ENCODE data around the gene HOXC10.

Gene HOXC10

DNA sequence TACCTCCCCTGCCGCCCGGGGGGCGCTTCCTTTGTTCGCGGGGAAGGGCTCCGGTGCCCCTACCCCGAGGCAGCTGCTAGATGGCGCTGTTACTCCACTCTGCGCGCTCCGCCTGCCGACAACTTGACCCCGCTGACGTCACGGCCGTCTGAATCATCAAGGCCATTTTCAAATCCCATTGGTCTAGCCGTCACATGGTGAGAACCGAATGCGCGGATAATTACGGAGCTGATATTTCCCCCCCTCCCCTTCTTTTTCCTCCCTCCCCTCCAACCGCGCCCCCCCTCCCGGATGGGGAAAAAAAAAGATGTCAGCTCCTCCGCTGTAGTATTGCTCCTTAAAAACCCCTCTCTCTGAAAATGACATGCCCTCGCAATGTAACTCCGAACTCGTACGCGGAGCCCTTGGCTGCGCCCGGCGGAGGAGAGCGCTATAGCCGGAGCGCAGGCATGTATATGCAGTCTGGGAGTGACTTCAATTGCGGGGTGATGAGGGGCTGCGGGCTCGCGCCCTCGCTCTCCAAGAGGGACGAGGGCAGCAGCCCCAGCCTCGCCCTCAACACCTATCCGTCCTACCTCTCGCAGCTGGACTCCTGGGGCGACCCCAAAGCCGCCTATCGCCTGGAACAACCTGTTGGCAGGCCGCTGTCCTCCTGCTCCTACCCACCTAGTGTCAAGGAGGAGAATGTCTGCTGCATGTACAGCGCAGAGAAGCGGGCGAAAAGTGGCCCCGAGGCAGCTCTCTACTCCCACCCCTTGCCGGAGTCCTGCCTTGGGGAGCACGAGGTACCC lies at the start of gene HOXC10:
Gene HOXC10, plus strand, starts transcription at position 246 of the 791 bp plus-strand sequence. Its CDS starts 114 bp downstream, at position 360.
- DNase-seq (ENCODE audit: low read depth), result peak; percentile 75

DNA sequence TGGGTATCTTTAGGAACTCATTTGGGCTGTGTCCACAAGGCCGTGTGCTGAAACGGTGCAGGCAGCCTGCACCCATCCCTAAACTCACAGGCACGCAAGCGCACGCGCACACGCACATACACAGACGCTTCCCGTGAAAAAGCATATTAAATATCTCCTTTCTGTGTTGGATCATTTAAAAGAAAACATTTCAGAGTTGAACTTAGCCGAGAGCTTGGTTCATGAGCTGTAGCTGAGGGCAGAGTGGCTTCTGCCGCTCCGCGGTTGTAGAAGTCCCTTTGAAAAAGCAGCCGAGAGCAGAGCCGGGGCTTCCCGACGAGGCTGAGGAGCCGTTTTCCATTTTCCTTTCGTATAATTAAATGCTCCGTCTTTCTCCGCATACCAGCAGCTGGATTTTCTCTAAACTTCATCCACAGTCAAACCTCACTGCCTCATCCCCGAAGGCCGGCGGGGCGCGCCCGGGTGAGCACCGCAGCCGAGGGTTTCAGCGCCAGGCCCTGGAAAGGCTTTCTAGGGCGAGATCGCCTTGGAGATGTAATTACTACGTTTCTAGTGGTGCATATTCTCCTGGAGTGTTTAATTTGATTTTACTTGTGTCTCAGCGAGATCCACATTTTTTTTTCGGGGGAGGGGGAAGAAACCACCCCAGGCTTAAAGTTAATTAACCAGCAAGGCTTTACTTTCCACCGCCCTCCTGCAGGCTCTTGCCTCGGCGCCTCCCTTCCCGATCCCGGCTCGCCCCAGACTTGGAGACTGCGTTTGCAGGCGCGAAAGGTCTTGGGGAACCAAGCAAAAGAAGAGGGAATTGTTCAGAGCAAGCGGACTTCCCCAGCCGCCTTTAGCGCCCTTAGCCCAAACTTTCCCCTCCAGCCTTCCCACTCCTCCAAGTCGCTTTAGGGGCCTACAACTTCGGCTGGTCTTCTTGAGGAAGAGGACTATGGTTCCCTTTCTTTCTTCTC lies 49.3 kb upstream of the HOXC10 start:
- no peak for DNase-seq (ENCODE audit: low read depth)

DNA sequence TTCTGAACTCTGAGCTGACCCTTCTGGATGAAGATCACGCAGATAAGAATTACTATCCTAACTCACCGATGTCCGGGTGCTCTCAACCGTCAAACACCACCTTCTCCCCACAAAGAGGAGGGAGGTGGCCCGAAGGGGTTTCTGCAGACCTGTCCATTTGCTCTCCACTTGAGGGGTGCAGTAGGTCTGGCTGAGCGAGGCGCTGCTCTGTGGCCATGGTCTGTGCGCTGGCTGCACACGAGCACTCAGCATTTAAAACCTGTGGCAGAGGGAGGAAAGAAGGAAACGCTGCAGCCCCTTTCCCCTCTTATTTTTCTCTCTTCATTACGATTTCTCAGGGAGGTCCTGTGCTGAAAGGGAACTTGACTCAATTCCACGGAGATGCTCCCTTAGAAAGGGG lies 47.8 kb upstream of the HOXC10 start:
- DNase-seq (ENCODE audit: low read depth), result no peak

DNA sequence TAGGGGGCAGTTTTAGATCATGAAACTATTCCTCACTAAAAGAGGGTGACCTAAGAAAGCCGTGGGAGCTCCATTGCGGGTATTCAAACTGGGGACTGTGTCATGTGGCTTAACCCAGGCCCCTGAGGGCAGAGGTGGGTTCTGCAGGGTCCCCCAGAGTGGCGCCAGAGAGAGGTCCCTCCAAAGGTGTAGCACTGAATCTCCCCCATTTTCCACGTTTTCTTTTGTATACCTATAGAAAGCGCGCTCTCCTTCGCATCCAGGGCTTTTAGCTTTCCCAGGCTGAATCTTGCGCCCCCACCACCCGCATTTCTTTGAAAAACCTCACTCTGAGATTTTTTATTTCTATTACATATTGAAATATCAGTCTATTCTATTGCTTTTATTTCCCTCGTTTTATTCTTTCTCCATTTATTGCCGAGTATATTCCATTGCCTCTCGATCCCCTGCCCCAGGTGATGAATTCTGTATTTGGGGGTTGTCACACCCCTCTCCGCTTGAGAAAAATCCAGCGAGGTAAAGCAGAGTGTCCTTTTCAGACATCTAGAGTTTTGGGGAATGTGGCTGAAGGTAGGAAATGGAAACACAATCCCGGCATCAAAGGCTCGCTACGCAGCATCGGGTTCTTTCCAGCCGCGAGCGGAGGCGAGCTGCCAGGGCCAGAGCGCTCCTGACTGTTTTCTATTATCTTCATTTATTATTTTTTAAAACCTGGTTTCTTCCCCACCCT lies 47.2 kb upstream of the HOXC10 start:
- DNase-seq (ENCODE audit: low read depth), result no peak

DNA sequence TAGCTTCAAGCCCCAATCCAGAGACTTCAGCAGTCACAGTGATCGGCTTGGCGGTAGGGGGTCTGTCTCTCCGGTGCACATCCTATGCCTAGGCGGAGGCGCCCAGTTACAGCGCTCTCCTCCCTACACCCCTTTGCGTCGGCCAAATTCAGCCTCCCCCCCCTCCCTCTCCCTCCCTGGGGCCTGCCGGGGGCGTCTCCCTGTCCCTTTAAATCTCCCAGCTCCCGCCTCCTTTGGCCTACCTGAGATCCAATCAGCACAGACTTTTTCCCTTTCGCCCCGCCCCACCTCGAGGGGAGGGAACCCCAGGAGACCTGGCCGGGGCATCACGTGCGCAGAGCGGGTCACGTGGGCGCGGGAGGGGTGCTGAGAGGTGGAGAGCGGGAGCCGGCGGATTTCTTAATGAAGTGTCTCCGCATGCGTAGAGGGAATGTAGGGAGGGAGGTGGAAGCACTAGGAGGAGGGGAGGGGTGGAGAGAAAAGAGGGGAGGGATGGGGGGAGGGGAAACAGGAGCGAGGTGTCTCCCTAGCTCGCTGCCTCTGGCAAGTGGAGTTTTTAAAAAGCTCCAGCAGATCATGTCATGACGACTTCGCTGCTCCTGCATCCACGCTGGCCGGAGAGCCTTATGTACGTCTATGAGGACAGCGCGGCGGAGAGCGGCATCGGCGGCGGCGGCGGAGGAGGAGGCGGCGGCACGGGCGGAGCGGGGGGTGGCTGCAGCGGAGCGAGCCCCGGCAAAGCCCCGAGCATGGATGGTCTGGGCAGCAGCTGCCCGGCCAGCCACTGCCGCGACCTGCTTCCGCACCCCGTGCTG lies 46.4 kb upstream of the HOXC10 start, which contains the start of gene HOXC13:
Gene HOXC13, plus strand, starts transcription at position 506 of the 815 bp plus-strand sequence. Its CDS starts 76 bp downstream, at position 582.
- DNase-seq (ENCODE audit: low read depth), result peak; percentile 47

DNA sequence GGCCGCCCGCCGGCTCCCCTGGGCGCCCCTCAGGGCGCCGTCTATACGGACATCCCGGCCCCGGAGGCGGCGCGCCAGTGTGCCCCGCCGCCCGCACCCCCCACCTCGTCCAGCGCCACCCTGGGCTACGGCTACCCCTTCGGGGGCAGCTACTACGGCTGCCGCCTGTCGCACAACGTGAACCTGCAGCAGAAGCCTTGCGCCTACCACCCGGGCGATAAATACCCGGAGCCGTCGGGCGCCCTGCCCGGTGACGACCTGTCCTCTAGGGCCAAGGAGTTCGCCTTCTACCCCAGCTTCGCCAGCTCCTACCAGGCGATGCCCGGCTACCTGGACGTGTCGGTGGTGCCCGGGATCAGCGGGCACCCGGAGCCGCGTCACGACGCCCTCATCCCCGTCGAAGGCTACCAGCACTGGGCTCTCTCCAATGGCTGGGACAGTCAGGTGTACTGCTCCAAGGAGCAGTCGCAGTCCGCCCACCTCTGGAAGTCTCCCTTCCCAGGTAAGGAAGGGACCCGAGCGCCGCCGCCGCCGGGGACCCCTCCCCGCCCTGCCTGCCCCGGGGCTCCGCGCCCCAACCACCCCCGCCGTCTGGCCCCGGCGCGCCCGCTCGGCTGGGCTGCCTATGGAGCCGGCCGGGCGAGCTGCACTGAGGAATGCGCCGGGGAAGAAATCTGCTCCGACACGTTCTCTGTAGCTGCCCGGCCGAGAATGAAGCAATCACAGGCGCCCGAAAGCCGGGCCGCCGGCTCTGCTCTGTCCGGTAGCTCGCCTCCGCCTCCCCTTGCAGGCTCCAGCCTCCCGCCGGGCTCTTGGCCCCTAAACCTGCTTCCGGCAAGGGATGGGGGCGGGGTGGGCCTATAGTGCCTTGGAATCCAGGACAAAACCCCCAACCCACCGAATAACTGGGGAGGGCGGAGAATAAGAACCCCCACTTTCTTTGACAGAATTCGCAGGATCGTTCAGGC lies 45.5 kb upstream of the HOXC10 start:
- no peak for DNase-seq (ENCODE audit: low read depth)

DNA sequence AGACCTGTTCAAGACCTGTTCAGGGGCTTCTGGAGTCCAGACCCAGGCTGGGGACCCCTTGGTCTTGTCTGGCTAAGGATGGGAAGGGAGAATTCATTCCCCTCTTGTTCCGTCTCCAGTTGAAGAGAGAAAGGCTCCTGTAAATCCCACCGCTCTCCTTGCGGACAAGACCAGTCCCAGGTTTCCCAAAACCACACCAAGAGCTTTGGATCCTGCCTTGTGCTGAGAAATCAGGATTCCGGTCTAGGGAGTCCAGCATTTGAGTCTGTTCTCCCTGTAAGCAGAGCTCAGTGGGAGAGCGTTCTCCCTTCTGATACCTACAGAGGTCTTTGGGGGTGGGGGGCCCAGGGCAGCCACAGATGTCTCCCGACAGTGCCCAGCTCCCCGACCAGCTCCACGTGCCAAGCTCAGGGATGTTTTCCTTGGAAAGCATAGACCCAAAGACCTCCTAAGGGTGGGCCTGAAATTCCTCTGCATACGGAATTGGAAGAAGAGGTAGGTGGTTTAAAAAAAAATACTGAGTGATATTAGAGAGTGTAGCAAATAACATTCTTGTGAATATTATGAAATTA lies 44.4 kb upstream of the HOXC10 start:
- DNase-seq (ENCODE audit: low read depth), result no peak

DNA sequence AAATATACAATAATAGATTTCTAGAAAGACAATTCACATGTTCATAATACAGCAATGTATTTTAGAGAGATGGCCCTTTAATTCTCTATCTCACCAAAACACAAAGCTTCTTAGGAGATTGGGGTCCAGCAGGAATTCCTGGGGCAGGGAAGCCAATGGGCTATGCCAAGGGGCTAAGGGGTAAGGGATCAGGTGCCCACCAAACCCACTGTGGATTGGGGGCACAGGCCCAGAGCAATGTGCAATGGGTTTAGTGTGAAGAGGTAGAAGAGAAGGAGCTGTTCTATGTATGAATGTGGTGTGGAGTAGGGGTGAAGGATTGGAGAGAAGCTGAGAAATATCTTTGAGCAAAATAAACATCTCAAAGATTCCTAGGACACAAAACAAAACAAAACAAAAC lies 43.8 kb upstream of the HOXC10 start:
- no peak for DNase-seq (ENCODE audit: low read depth)

DNA sequence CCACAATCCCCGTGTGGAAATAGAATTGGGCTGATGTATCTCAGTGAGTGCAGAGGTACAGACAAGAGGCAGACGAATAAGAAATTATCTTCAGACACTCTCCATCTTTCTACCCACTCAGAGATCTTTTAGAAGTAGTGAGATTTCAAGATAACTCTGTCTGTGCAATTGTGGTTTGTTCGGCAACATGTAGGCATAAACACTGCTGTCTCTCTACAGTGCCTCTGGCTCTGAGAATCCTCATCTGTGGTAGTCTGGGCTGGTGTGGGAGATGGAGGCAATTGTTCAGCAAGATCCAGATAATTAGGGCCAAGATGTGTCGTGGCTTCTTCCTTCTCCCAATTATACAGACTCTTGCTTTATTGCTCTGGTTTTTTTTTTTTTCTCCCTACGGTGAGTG lies 43.2 kb upstream of the HOXC10 start:
- DNase-seq (ENCODE audit: low read depth), result no peak

DNA sequence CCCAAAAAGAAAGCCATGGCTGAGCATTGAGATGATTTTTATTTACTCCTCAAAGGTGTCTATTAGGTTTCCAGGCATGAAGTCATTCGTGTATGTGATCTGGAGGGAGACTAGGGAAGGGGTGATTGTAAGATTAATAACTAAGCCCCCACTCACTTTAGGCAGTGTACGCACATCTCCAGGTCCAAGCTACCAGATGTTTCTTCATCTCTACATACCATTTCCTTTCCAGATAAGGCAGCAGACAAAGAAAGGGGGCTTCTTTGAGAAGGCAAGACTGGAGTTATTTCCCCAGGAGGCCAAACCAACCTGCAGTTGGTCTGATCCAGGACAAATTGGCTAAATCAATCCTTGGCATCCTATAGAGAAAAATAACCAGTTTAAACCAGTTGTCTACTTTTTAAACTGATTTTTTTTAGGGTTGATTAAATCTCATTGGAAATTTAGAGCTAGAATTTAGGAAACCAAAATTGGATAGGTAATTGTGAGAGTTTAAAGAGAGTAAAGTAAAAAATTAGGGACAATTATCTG lies 42.4 kb upstream of the HOXC10 start:
- no peak for DNase-seq (ENCODE audit: low read depth)

DNA sequence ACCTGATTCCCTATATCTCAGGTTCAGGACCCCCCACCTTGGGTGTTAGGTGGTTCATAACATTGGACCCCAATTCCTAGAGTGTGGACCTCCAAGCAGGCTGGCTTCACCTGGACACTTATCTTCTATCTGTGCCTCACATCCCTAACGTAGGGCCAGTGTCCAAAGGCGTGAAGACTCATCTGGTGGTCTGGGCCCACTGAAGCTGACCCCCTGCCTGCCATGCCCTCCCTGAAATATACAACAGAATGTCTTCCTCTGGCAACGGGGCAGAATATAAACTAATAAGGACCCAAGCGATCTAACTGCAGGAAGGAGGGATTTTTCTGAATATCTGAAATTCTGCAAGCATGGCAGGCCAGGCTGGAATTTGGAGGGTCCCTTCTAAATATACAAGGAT lies 40.7 kb upstream of the HOXC10 start:
- no peak for DNase-seq (ENCODE audit: low read depth)

DNA sequence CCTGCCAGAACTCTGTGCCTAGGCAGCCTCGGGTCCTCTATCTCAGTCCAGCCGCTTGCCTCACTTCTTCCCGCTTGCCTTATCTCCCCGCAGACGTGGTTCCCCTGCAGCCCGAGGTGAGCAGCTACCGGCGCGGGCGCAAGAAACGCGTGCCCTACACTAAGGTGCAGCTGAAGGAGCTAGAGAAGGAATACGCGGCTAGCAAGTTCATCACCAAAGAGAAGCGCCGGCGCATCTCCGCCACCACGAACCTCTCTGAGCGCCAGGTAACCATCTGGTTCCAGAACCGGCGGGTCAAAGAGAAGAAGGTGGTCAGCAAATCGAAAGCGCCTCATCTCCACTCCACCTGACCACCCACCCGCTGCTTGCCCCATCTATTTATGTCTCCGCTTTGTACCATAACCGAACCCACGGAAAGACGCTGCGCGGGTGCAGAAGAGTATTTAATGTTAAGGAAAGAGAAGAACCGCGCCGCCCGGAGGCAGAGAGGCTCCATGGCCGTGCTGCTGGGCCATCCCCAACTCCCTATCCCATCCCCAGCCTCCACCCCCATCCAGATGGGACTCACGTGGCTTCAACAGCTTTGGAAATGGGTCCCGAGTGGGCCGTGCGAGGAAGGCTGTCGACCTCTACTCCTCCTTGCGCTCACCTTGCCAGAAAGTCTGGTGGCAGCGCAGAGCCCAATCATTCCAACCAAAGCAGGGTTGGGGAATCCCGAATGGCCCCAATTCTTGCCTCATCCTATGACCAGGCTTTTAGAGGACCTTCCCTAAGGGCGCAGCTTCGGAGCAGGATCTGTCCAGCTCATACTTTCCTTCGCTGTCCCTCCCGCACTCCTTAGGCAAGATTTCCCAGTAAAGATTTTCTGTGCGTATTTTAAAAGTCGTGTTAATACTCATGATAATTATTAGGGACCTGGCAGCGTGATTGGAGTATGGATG lies 39.8 kb upstream of the HOXC10 start:
- no peak for DNase-seq (ENCODE audit: low read depth)

DNA sequence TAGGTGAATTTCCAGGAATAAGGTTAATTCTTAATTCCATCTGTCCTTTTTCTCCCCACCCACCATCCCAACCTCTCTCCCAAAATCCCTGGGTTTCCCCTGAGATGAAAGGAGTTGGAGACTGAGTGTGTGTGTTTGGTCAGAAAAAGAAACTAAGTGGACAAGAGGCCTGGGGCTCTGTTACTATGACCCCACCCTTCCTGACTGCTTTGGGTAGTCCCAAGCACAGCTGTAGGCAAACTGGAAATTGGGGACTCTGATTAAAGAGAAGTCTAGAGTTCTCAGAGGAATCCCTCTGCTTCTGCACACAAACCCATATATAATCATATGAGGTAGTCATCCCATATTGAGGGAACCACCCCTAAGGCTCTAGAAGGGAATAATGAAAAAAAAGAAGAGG lies 37.2 kb upstream of the HOXC10 start:
- no peak for DNase-seq (ENCODE audit: low read depth)

DNA sequence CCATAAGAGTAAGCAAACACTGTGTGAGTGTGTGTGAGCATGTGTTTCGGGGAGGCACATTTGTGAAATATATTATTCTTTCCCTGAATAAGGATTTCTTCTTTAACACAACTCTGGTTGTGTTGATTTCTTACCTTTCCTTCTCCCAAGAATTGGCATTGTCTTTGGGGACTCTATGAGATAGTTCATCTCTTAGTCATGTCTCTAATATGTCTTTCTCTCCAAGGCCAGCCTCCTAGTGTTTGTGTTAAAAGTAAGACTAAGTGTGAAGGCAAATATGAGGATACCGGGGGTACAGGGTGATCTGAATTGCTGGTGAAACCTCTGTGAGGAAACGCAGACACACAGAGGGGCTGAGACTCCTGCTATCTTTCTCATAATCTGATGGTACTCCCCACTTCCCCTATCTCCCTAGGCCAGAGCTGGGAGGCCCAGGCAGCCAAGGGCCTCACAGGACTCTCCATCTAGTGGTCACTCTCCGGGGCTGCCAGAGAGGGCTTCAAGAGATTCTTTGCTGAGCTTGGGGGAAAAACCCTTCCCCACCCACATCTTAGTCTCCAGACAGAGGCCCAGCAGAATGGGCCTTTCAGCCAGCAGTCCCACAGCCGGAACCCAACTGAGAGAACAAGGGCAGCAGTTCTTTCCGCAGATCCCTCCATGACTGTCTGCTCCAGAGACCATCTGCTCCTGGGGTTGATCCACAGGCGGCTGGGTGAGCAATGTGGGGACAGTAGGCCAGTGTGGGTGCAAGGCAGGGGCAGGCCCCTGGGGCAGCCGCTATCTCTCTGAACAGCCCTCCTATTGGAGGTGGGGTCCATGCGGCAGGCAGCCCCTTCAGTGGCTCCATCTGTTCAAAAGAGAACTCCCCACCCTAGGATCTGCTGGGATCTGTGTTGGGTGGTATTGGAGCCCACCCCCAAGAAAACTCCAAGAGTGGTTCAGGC lies 36.0 kb upstream of the HOXC10 start:
- DNase-seq (ENCODE audit: low read depth), result no peak

DNA sequence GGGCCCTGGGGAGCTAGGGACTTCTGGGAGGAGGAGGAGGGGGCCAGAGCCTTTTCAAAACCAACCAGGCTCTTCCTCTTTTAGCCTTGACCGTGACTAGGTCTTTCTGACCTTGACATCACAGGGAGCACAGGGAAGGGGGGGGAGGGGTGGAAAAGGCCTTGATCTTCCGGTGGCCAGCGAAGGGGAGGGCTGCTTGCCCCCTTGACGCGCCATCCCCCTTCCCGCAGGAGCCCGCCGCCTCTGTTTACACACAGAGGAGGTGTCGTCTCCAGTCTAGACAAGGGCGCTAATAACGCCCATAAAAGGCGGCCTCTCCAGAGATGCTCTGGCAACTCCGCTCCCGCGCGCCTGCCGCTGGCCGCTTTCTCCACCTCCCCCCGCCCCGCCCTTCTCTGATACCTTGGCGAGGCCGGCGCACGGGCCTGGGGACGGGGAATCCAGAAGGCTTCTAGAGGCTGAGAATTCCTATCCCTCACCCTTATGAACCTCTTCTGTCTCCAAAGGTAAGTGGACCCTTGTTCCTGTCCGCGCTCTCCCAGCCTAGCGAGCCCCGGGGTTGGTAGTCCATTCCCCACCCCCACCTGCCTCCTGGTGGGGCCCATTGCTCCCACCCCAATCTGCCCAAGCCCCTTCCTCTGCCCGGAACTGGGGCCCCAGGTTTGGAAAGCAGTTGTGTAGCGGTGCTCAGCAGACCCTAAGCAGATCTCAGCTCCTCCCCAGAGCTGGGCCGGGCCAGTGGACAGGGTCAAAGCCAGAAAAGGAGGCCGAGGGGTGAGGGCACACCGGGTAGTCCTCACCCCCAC lies 35.1 kb upstream of the HOXC10 start:
- no peak for DNase-seq (ENCODE audit: low read depth)

DNA sequence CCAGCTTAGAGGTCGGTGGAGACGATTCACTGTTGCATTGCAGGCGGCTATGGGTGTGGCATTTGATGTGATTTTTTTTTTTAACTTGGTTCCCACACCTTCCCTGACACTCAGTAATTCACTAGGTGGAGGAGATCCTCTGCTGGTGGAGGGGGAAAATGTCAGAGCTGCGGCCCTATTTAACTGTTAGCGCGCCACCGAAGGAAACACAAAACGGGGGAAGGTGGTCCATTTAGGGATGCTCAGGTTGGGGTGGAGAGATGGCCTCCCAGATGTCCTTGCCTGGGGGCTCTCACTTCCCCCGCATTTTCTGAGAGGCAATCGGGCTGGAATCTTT lies 34.5 kb upstream of the HOXC10 start:
- no peak for DNase-seq (ENCODE audit: low read depth)

Measured in activated T-cell treated with anti-CD3 and anti-CD28 coated beads for 24 hours (primary cell).